GM12865 (cell line): ENCODE results near the gene BABAM2.

Source experiments
- DNase-seq: peaks from one replicate; pipeline ENCODE4 v3.0.0; 2010; ENCODE audit warnings: low read depth
- H3K4me3 ChIP-seq: 2 replicates; pipeline ENCODE4 v1.5.1; 2011; ENCODE audit warnings: mild to moderate bottlenecking, low read depth, low read length, control low read depth
- TF ChIP-seq, protein P1 (sequence below): IDR thresholded peaks from 2 replicates; pipeline ENCODE4 v1.5.1; 2011; ENCODE audit warnings: low read length, control low read depth, low read depth, inconsistent platforms; ENCODE audit not compliant: insufficient read depth; ENCODE audit errors: missing control alignments

BABAM2 gene

DNA sequence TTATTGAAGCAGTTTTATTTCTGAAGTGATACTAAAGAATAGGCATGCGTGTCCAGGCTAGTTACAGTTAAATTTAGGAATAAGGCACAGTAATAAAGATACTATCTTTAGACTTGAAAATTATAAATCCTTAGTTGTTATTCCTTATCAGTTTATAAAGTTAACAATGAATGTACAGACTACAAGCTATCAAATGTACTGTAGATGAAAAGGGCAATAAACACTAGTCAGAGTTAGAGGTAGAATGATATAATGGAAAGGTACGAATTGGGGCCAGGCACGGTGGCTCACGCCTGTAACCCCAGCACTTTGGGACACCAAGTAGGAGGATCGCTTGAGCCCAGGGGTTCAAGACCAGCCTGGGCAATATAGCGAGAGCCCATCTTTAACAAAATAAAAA lies 4.2 kb upstream of the BABAM2 start:
- no peak overlapping the region for H3K4me3 ChIP-seq
- DNase-seq: no peak
- TF ChIP-seq, protein P1, sequence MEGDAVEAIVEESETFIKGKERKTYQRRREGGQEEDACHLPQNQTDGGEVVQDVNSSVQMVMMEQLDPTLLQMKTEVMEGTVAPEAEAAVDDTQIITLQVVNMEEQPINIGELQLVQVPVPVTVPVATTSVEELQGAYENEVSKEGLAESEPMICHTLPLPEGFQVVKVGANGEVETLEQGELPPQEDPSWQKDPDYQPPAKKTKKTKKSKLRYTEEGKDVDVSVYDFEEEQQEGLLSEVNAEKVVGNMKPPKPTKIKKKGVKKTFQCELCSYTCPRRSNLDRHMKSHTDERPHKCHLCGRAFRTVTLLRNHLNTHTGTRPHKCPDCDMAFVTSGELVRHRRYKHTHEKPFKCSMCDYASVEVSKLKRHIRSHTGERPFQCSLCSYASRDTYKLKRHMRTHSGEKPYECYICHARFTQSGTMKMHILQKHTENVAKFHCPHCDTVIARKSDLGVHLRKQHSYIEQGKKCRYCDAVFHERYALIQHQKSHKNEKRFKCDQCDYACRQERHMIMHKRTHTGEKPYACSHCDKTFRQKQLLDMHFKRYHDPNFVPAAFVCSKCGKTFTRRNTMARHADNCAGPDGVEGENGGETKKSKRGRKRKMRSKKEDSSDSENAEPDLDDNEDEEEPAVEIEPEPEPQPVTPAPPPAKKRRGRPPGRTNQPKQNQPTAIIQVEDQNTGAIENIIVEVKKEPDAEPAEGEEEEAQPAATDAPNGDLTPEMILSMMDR: no peak

DNA sequence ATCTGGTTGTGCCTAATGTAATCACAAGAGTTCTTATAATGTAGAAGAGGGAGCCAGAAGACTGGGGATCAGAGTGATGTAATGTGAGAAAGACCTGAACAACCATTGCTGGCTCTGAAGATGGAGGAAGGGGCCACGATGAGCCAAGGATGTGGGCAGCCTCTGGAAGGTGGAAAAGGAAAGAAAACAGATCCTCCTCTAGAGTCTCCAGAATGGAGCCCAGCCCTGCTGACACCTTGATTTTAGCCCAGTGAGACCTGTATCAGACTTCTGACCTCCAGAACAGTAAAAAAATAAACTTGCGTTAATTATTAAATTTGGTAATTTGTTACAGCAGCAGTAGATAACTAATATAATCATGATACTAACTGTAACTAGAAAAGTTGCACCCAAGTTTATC lies 3.4 kb upstream of the BABAM2 start:
- H3K4me3 ChIP-seq: no peak overlapping the region
- TF ChIP-seq, protein P1: no peak
- no peak for DNase-seq

DNA sequence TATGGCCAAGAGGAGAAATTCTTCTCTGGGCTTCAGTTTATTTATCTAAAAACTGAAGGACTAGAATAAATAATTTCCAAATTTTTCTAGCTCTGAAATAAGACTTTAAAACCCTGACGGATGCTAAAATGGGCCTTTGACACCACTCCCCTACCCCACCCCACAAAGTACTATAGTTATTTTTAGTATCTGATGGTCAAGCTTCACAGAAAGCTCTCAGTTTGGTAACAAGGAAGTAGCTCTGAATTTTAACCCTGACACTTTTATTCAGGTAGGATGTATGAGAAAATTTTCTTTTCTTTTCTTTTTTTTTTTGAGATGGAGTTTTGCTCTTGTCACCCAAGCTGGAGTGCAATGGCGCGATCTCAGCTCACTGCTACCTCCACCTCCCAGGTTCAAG lies 2.7 kb upstream of the BABAM2 start:
- no peak overlapping the region for H3K4me3 ChIP-seq
- no peak for DNase-seq
- TF ChIP-seq, protein P1: no peak

DNA sequence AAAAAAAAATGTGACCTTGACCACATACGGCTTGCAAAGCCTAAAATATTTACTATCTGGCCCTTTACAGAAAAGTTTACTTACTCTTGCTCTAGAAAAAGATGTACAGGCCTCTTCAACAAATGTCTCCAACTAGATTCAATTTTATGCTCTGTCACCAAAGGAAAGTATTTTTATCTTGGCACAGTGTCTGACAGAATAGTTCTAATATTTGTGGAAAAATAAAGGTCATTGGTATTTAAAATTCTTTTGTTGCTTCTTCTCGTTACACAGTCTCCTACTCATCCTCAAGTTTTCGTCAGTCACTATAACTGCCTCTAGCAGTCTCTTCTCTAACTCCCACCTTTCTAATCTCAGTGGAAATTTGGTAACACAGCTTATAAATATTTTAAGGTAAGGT lies 1.7 kb upstream of the BABAM2 start:
- DNase-seq: no peak
- TF ChIP-seq, protein P1: no peak
- H3K4me3 ChIP-seq: no peak overlapping the region

DNA sequence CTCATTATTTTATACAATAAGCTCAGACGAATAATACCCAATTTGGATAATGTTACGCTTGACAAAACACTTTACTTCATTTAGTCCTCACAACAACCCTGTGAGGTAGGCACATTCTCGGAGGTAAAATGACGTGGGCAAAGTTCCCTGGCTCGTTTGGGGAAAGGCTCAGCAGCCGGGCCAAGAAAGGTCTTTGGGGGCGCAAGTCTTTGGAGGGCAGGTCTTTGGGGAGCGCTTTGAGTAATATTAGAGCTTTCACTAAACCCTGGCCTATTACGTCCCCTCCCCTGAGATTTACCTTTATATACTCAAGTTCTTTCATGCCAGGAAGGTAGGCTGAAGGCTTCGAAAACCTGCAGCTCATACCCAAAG lies 769 bp upstream of the BABAM2 start:
- DNase-seq: no peak
- TF ChIP-seq, protein P1: no peak
- peak overlapping the region; percentile 98 for H3K4me3 ChIP-seq

DNA sequence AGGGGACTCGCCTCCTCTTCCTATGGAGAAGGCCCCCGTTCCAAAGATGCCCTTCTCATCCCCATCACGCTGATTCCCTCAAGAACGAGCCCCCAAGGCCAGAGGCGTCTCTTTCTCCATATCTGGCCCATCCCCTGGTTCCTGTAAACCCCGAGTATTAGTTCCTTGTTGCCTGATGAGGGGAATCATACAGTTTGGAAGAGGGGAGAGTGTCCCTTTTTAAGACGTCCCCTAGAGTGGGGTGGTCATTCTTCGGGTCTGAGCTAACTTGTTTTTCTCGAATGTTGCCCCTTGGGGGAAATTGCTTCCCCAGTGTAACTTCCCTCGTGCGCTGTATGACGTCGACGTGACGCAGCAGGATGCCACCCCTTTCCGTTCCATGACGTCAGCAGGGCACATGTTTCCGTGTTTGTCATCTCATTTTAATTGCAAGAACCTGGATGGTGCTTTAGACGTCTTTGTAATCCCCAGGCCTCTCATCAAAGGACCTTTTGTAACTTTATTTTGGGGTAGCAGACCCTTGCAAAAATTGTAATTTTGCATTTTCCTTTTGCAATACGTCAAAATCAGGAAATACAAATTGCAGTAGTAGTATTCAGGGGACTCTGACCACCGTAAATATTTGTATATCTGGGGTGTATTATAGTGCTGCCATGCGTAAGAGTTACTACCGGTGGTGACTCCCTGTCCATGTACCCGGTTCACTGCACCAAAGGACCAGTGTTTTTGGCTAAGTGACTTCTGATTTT lies 569 bp downstream of the BABAM2 start:
- TF ChIP-seq, protein P1: no peak
- peak; percentile 90 for DNase-seq
- H3K4me3 ChIP-seq: peak overlapping the region; percentile 98

DNA sequence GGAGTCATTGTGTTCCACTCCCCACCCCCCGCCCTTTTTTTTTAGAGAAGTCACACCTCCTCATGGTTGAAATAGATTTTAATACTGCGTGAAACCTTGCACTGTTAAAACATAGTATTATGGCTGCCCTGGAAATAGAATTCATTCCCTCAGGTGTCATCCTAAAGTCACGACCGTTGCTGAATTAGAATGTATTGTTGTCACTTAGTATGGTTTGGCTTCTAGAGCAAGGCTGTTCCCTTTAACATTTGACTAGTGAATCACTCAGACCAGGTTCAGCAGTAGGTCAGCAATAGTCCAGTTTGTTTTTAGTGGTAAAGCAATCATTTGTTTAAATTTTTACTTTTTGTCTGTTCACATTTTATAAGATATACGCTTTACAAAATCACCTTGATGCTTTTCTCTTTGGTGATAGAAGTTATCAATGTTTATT lies 1.2 kb downstream of the BABAM2 start:
- peak overlapping the region; percentile 98 for H3K4me3 ChIP-seq
- TF ChIP-seq, protein P1: no peak
- DNase-seq: no peak
